ENCODE measurements around the gene NADK2.

NADK2 gene

GRCh38 chr5:36238502-36239295 is 3.0 kb downstream of the NADK2 start:
- Histone ChIP-seq H3K36me3 (no peaks in the 10 kb centered on the region), H3K27ac (no peak overlapping the region), H3K27me3 (ENCODE audit: insufficient read depth, low read depth, severe bottlenecking) (no peaks in the 10 kb centered on the region), H3K4me3 (ENCODE audit: low read depth, low read length) (no peak overlapping the region), H3K9me3 (ENCODE audit: severe bottlenecking) (peaks cover 5% of the 10 kb centered on the region)
- no peak for DNase-seq
- TF ChIP-seq CTCF (IDR thresholded peaks at IDR 0.05; ENCODE audit: low read depth, low read length): no peak

- no peaks in the 10 kb centered on the region for H3K36me3 ChIP-seq
- TF ChIP-seq CTCF (IDR thresholded peaks at IDR 0.05; ENCODE audit: low read depth, low read length): no peak
- H3K9me3 ChIP-seq (ENCODE audit: severe bottlenecking): peaks cover 4% of the 10 kb centered on the region
- no peak overlapping the region for H3K27ac ChIP-seq
- no peak overlapping the region for H3K4me3 ChIP-seq (ENCODE audit: low read depth, low read length)
- no peak for DNase-seq
- H3K27me3 ChIP-seq (ENCODE audit: insufficient read depth, low read depth, severe bottlenecking): no peaks in the 10 kb centered on the region
These were observed 4.0 kb downstream of the NADK2 start for GRCh38 chr5:36237751-36238150.

- Histone ChIP-seq H3K4me3 (ENCODE audit: low read depth, low read length) (no peak overlapping the region), H3K27me3 (ENCODE audit: insufficient read depth, low read depth, severe bottlenecking) (no peaks in the 10 kb centered on the region), H3K9me3 (ENCODE audit: severe bottlenecking) (no peaks in the 10 kb centered on the region), H3K27ac (no peak overlapping the region), H3K36me3 (no peaks in the 10 kb centered on the region)
- TF ChIP-seq CTCF (IDR thresholded peaks at IDR 0.05; ENCODE audit: low read depth, low read length): no peak
- no peak for DNase-seq
These were observed 4.9 kb downstream of the NADK2 start for GRCh38 chr5:36236801-36237200.

- H3K36me3 ChIP-seq: no peaks in the 10 kb centered on the region
- TF ChIP-seq CTCF (IDR thresholded peaks at IDR 0.05; ENCODE audit: low read depth, low read length): no peak
- H3K9me3 ChIP-seq (ENCODE audit: severe bottlenecking): no peaks in the 10 kb centered on the region
- no peaks in the 10 kb centered on the region for H3K27me3 ChIP-seq (ENCODE audit: insufficient read depth, low read depth, severe bottlenecking)
- H3K4me3 ChIP-seq (ENCODE audit: low read depth, low read length): no peak overlapping the region
- no peak for DNase-seq
- no peak overlapping the region for H3K27ac ChIP-seq
These were observed 9.2 kb downstream of the NADK2 start for GRCh38 chr5:36232533-36232932.

- H3K4me3 ChIP-seq (ENCODE audit: low read depth, low read length): no peak overlapping the region
- no peaks in the 10 kb centered on the region for H3K9me3 ChIP-seq (ENCODE audit: severe bottlenecking)
- DNase-seq: no peak
- H3K36me3 ChIP-seq: no peaks in the 10 kb centered on the region
- no peak for TF ChIP-seq CTCF (IDR thresholded peaks at IDR 0.05; ENCODE audit: low read depth, low read length)
- H3K27me3 ChIP-seq (ENCODE audit: insufficient read depth, low read depth, severe bottlenecking): no peaks in the 10 kb centered on the region
- no peak overlapping the region for H3K27ac ChIP-seq
These were observed 11.5 kb downstream of the NADK2 start for GRCh38 chr5:36230151-36230790.
